GM18861 (cell line): ENCODE data around the gene TMEM100.
"Not testable (repeated sequence)": the region's sequence is repeated elsewhere in the genome, so short reads cannot be mapped to it uniquely, and the experiment has no call there.

ENCODE experiments used
- ATAC-seq: cut with Tn5 transposase; IDR thresholded peaks from one replicate; pipeline ENCODE4 v1.9.1; 2021; ENCODE audit not compliant: unreplicated experiment

TMEM100 gene

DNA sequence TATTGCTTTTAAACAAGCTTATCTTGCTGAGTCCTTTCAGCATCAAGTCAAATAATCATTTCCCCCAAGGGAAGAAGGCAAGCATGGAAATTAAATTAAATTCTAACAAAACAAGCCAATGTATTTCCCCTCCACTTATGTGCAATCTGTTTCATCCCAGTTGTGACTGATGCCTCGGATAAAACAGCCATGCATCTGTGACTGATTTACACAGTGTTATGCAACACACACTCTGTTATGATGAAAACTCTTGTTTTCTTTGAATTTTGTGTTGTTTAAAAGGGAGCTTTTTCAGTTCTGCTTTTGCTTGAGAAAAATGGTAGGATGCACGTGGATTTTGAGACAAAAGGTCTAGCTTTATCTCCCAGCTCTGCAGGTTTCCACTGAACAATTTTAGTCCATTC lies 32.6 kb downstream of the TMEM100 start:
- no peak for ATAC-seq

DNA sequence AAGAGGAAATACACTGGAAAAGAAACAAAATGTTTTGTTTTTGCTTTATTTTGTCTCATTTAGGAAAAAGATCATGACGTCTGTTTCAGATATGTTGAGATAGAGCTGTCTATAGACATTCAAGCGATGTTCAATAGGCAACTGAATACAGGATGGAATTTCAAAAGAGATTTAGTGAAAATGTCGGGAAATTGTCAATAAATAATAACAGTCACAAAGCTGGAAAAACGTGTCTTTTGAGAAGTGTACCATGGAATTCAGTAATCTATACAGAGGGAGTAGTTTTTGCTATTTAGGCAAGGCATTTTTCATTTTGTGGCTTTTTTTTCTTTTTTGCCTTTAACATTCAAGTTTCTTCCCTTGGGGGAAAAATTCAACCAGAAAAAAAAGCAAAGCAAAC lies 33.0 kb downstream of the TMEM100 start:
- no peak for ATAC-seq

DNA sequence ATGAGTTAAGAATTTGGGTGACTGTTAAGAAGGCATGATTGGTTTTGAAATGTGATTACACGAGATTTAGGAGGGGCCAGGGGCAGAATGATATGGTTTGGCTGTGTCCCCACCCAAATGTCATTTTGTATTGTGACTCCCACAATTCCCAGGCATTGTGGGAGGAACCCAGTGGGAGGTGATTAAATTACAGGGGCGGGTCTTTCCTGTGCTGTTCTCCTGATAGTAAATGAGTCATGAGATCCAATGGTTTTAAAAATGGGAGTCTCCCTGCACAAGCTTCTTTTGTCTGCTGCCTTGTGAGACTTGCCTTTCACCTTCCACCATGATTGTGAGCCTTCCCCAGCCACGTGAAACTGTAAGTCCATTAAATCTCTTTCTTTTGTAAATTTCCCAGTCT lies 34.6 kb downstream of the TMEM100 start:
- no peak for ATAC-seq

DNA sequence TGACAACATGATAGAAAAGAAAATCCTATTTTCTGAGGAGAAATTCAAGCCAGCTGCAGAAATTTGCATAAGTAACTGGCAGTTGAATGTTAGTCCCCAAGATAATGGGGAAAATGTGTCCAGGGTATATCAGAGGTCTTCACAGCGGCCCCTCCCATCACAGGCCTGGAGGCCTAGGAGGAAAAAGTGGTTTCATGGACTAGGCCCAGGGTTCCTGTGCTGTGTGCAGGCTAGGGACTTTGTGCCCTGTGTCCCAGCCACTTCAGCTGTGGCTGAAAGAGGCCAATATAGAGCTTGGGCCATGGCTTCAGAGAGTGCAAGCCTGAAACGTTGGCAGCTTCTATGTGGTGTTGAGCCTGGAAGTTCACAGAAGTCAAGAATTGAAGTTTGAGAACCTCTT lies 35.6 kb downstream of the TMEM100 start:
- no peak for ATAC-seq

DNA sequence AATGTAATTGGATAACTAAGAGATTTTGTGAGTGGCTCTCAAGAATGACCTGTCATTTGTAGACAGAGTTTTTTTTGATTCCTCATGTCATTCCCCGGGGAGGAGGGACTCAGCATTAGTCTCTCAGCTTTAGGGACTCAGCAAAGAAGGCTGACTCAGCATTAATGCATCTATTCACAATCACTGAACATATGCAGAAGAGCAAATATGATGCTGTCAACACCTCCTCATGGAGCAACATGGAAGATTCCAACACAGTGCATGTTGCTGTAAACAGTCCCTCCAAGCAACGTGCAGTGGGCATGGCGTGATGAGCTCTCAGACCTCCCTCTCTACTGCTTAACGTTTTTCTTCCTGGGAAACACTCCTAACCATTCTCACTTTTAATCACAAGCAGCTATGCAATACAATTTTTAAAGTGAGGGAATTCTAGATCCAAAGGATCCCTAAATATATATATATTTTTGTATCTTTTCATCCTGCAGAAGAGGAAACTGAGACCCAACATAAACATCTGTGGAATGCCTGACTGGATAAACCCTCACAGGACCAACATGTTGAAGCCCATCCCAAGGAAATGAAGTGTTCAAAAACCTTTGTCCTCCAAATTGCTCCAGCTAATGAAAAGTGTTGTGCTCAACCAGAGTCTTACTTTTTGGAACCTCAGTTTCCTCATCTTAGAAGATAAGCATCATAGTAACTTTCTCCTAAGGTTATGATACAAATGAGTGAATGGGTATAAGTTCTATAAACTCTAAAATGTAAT lies 38.9 kb downstream of the TMEM100 start:
- ATAC-seq: no peak

DNA sequence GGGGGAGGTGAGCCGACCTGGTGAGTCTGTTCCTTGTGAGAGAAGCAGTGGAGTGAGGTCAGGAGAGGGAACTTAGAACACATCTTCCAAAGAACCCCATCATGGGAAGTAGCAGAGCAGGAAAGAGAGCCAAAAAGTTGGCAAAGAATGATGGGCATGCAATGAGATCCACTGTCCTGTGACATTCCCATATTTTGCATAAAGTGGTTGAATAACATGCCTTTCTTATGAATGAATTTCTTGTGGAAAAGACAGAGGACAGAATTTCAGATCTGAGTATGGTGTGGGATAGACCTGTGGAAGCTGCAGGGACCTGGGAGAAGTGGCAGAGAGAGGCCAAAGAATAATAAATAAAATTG lies 41.3 kb downstream of the TMEM100 start:
- ATAC-seq: no peak

DNA sequence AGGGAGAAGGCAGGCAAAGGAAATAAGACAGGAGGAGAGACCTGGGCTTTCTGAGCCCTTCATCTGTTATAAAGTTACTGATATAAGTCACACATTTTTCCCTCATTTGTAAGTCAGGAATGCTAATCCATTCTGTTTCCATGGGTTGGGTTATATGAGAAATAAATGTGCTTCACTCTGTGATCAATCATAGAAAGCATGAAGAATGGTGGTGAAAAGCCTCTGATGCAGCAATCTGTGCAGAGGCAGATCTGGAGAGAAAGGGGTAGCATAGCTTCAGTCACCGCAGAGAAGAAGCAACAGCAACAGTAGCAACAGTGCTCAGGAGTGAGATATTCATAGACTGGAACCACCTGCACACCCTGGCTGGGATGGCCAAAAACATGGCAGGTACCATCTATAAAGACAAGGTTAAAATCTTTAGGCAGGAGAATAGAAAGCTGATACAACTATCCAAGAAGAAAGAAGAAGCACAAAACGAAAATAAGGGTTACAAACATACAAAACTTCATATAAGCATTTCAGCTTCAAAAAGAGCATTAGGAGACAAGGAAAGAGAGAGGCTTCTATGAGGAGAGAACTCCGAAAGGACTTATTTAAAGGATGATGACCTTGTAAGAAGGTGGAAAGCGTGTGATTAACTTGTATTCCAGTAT lies 41.9 kb downstream of the TMEM100 start:
- ATAC-seq: no peak

DNA sequence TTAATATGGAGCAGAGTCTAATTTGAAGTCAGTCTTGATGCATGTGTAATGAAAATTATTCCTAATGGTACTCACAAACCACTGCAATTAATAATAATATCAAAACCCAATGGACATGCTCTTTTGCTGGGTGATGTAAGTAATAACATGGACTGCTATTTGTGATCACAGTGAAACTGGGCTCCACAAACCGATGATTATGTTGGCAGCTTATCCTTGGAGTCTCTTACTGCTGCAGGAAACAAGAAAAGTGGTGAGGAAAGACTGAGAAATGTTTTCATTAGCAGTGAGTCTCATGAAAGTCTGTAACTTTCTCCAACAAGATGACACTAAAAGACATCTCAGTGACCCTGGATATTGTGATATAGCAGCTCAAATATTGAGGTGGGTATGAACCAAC lies 45.2 kb downstream of the TMEM100 start:
- ATAC-seq: no peak

DNA sequence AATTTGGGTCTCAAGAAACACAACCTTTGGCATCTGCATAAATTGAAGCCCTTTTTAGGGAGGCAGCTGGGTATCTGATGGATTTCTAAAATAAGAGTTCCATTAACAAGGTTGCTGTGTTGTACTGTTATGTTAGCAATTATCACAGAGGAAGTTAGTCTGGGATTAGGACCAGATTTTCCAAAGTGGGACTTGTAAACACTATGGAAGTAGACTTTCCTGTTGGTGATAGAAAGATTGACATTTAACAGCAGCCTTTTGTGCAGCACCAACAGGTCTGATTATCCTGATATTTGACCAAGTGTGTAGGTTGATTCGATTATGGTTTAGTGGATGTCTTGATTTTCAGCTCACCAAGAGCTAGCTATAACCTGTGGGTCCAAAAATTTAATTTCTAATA lies 46.4 kb downstream of the TMEM100 start:
- ATAC-seq: no peak

DNA sequence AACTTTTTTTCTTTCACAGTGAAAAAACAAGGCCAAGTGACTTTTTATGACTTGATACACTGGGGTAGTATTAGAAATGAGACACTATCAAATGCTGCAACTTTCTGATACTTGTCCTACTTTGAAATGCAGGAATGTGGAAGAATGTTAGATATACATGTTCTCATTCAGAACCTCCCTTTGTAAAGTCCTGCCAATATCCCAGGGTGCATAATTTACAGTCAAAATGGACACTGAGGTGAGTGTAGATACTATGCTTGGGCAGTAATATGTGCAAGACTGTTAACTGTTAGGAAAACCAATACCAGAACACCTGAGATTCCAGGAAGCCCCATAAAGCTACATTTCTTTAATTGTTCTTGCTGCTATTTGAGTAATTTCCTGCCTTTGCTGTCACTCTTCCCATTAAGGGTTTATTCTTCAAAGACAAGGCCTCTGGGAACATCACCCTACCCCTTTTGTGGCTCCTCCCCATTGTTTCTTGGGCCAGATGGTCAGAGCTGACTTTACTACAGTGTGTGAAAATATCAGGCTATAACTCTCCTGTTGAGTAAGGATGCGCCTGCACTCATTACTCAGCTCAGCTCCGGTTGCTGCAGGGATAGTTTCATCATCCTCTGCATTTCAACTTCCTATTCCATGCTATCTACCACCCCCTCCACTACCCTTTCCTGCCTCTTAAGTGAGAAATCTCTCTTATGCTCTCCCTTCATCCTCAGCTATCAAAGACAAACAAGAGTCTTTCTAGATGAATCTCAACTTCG lies 48.7 kb downstream of the TMEM100 start:
- no peak for ATAC-seq

DNA sequence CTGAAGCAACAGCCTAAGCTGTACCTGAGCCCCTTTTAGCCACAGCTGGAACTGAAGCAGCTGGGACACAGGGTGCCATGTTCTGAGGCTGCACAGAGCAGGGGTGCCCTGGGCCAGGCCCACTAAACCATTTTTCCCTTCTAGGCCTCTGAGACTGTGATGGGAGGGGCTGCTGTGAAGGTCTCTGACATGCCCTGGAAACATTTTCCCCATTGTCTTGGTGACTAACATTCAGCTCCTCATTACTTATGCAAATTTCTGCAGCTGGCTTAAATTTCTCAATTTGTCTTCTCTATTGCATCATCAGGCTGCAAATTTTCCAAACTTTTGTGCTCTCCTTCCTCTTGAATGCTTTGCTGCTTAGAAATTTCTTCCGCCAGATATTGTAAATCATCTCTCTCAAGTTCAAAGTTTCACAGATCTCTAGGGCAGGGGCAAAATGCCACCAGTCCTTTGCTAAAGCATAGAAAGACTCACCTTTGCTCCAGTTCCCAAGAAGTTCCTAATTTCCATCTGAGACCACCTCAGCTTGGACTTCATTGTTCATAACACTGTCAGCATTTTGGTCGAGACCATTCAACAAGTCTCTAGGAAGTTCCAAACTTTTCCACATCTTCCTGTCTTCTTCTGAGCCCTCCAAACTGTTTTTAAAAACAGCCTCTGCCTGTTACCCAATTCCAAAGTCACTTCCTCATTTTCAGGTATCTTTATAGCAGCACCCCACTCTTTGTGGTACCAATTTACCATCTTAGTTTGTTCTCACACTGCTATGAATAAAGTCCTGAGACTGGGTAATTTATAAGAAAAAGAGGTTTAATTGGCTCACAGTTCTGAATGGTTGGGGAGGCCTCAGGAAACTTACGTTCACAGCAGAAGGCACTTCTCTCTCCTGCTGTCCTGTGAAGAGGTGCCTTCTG lies 49.8 kb downstream of the TMEM100 start:
- ATAC-seq: no peak

DNA sequence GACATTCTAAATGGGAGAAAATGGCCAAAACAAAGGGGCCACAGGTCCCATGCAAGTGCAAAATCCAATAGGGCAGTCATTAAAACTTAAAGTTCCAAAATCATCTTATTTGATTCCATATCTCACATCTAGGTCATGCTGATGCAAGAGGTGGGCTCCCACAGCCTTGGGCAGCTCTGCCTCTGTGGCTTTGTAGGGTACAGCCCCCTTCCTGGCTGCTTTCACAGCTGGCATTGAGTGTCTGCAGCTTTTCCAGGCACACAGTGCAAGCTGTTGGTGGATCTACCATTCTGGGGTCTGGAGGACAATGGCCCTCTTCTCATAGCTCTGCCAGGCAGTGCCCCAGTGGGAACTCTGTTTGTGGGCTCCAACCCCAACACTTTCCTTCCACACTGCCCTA lies 50.7 kb downstream of the TMEM100 start:
- ATAC-seq: not testable (repeated sequence)
